SK-N-SH (cell line): ENCODE results near the gene ITPRIPL2.
A peak's percentile ranks its signal among the peaks of the same experiment; 100 is the strongest.

Experiments
- CHD2 ChIP-seq: fragments of 150-350 bp; IDR thresholded peaks from 2 replicates; pipeline ENCODE4 v1.6.1; 2018; ENCODE audit warnings: low read length; ENCODE audit not compliant: partially characterized antibody
- CTCF ChIP-seq: fragments of 200-600 bp; sonication (generic); IDR thresholded peaks from 2 replicates; pipeline ENCODE4 v1.6.1; 2017; ENCODE audit warnings: antibody characterized with exemption, mild to moderate bottlenecking, moderate library complexity
- EP300 ChIP-seq, 2 experiments: IDR thresholded peaks; 2 replicates each; pipeline versions ENCODE4 v1.4.0 to v1.6.1; 2012; ENCODE audit warnings: borderline replicate concordance in 1 of 2, low read depth in 1 of 2, low read length in 1 of 2
- JUND ChIP-seq: IDR thresholded peaks from 2 replicates; pipeline ENCODE4 v1.4.0; 2012
- REST ChIP-seq: IDR thresholded peaks from 2 replicates; pipeline ENCODE4 v1.6.1; 2012; ENCODE audit warnings: mild to moderate bottlenecking, low read depth, low read length, moderate library complexity

GRCh38 chr16:19067349-19068236, 46.2 kb upstream of the ITPRIPL2 start, which contains the start of gene COQ7:
- no peak for TF ChIP-seq EP300 (IDR thresholded peaks at IDR 0.05; ENCODE audit: borderline replicate concordance in 1 of 2, low read depth in 1 of 2, low read length in 1 of 2)
- TF ChIP-seq CTCF, result no peak
- TF ChIP-seq REST, result no peak; the same call in 1 of the 2 replicates
- TF ChIP-seq CHD2, result peak; percentile 53
- no peak for TF ChIP-seq JUND
